Activated CD4-positive, alpha-beta T cell treated with anti-CD3 and anti-CD28 coated beads for 48 hours (primary cell): ENCODE data around the gene BOLA1.
"Not testable (repeated sequence)": the region's sequence is repeated elsewhere in the genome, so short reads cannot be mapped to it uniquely, and the experiment has no call there.

ENCODE experiments used
- DNase-seq: peaks from one replicate; pipeline ENCODE4 v3.0.0-alpha.2; 2020

BOLA1 gene, protein sequence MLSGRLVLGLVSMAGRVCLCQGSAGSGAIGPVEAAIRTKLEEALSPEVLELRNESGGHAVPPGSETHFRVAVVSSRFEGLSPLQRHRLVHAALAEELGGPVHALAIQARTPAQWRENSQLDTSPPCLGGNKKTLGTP

DNA sequence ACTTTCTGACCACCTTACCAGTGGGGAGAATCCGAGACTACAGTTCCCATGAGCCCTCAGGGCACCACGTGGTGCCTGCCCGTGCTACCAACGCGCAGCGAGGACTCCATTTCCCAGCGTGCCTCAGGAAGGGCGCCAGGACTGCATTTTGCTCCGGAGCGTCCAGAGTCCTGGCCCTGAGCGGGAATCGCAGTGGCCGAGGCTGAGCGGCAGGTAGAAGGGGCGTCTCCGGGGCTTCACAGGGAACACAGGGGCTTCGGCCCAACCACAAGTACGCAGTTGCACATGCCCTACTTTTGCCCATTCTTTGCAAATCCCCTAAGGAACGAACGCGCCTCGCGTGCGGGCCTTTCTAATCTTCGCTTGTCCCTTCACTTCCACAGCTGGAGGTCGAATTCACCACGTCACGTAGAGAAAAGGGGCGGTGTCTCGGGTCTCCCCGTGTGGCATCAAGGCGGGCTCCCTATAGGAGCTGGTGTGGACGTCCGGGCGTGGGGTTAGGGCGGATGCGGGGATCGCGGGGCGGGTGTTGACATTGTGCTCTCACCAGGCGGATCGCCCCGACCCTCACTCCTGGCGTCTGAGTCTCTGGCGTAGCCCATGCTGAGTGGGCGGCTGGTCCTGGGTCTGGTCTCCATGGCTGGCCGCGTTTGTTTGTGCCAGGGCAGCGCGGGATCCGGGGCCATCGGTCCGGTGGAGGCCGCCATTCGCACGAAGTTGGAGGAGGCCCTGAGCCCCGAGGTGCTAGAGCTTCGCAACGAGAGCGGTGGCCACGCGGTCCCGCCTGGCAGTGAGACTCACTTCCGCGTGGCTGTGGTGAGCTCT, at the start of gene BOLA1:
Gene BOLA1, plus strand, starts transcription at position 109 of the 825 bp plus-strand sequence. Its CDS starts 492 bp downstream, at position 601.
- peak; percentile 89 for DNase-seq

DNA sequence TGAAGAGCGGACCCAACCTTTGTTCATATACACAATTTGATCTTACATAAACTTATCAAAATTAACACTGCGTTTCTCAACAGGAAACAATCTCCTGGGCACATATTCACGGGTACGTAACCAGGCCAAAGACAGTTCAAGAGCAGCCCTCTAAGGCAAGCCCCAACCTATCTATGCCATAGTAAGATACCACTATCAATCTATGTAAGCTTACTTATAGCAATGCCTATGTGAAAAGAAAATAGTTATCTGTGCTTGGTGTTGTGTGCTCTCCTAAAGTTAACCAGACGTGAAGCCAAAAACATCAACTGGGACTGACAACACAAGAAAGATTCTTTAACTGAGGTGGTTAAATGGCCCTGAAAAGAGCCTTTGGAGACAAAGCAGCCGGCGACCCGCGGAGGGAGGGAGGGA, 49.4 kb upstream of the BOLA1 start:
- DNase-seq: peak; percentile 14

DNA sequence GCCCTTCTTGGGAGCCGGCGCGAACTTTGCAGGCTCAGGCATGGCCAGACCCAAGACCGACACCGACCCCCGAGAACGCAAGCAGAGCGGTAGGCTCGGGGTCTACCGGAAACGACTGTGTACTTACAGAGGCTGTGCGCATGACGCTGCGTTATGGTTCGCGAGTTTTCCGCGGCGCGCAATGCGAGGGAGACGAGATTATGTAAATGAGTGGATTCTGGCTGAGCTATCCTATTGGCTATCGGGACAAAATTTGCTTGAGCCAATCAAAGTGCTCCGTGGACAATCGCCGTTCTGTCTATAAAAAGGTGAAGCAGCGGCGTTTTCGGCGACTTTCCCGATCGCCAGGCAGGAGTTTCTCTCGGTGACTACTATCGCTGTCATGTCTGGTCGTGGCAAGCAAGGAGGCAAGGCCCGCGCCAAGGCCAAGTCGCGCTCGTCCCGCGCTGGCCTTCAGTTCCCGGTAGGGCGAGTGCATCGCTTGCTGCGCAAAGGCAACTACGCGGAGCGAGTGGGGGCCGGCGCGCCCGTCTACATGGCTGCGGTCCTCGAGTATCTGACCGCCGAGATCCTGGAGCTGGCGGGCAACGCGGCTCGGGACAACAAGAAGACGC, 48.5 kb upstream of the BOLA1 start:
- DNase-seq: not testable (repeated sequence)

DNA sequence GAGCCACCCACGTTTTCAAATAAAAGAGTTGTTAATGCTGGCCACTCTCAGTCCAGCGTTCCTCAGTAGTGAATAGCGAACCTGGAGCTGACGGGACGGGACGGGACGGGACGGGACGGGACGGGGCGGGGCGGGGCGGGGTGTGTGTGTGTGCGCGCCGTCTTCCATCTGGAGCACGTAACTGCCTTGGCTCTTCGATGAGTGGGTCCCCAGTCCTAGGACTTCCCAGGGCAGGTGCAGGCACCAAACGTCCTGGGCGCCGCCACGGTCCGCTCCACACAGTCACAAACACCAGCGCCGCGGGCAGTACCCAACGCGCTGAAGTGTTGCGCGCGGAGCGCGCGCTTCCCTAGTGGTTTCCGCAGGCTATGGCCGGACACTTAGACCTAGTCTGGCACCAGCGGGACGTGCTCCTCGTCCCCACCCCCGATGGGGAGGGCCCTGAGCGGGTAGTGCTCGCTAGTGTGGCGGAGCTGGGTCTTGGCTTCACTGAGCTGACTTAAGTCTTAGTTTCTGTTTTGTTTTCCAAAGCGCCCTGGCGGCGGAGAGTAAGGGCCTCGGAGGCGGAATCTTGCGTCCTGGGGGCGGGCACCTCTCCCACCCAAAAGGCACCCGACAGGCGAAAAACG, 47.7 kb upstream of the BOLA1 start:
- DNase-seq: not testable (repeated sequence)

DNA sequence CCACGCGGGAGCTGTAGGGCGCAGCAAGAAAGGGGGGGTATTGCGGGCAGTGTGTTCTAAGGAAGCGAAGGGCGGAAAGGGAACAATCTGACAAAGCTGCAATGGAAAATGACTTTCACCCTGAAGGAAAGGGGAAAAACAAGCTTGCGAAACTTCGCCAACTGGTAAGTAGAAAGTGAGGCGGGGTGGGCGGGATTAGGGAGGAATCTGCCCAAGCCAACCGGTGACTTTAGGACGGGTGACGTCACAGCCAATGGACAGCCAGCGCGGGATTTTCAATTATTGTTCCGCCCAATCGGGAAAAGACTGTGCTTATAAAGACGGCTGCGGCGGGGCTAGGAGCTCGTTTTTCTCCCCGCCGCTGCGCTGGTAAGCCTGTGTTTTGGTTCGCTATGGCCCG, 47.1 kb upstream of the BOLA1 start:
- not testable (repeated sequence) for DNase-seq

DNA sequence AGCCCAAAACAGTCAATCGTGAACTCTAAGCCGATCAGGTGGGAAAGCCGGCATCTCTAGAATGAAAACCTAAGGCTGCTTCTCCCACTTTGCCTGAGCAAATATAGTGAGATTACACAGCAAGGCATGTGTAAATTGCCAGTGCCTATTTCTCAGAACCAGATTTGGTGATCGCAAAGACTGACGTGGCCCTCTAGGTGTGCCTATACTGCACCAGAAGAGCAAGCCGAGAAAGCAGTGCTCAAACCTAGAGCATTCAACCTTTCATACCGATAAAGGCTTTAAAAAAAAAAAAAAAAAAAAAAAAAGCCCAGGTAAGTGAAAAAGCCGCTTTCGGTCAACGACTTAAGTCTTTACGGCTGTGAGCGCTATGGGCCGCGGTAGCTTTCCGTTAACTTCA, 39.1 kb upstream of the BOLA1 start:
- DNase-seq: not testable (repeated sequence)

DNA sequence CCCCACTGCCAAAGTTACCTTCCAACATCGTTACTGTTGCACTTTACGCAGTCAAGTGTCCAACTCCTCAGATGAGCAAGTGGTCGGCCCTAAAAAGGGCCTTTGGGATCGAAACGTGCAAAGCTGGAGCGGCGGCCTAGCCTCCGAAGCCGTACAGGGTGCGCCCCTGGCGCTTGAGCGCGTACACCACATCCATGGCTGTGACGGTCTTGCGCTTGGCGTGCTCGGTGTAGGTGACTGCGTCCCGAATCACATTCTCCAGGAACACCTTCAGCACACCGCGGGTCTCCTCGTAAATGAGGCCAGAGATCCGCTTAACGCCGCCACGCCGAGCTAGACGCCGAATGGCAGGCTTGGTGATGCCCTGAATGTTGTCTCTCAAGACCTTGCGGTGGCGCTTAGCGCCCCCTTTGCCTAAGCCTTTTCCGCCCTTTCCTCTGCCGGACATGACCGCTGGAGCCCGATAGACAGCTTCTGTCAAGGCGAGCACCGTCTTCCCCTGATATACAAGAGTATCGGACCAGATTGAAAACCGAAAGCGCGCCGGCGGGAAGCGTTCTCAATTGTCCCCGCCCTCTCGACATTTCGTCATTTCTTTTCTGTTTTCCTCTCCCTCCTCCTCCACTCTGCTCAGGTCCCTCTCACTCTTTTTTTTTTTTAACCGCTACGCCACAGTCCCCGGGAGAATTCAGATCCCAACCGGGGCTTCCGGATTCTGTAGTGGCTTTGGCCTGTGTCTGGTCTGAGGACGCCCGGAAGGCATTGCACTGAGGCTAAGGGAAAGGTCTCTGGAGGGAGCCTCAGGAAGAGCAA, 38.5 kb upstream of the BOLA1 start:
- not testable (repeated sequence) for DNase-seq

DNA sequence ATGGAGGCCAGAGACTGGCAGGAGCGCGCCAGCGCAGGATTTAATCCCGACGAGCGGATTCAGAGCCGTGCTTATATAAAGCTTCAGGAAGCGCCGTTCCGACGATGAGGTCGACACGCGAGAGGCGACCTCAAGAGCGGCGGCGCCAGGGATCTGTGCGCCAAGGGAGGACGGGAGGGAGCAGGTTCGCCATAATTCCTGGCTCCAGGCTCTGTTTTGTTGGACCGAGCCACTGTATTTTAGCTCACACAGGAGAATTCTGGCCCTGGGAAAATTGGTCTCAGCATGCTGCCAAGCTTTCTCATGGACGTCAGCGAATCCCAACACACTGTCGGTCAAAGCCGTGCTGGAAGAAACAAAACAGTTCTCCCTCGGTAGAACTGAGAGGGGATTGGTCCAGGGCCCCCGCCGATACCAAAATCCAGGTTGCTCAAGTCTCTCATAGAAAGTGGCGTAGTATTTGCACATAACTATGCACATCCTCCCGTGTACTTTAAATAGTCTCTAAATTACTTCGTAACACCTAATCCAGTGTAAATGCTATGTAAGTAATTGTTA, 37.8 kb upstream of the BOLA1 start:
- DNase-seq: not testable (repeated sequence)

DNA sequence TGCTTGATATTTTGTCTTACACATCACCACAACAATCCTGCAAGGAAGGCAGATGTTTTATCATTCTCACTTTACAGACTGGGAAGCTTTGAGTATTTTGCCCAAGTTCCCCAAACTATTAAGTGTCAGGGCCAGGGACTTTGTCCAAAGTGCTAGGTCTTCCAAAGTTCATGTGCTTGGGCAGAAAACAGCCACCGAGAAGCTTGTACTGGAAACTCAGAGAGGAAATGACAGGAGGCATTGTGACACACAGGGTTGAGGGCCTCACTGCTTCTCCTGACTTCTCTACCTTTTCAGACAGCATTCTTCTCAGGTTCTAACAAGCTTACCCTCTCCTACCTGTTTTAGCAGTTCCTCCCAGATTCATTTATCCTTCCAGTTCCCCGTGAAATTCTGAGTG, 32.5 kb upstream of the BOLA1 start:
- not testable (repeated sequence) for DNase-seq

DNA sequence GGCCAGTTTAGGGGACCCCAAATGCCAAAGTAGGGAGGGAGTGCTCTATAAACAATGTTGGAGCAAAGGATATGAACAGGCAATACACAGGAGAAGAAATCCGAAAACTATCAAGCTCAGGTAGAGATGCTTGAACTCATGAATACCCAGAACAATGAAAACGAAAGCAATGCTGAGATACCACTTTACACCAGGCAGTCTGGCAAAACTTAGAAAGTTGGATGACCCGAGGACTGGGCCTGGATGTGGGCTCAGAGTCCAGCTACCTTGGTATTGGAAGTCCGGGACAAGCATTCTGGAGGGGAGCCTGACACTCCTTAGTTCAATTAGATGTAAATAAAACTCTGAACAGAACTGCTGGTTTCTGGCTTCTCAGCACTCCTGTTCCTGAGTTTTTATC, 26.3 kb upstream of the BOLA1 start:
- DNase-seq: not testable (repeated sequence)

DNA sequence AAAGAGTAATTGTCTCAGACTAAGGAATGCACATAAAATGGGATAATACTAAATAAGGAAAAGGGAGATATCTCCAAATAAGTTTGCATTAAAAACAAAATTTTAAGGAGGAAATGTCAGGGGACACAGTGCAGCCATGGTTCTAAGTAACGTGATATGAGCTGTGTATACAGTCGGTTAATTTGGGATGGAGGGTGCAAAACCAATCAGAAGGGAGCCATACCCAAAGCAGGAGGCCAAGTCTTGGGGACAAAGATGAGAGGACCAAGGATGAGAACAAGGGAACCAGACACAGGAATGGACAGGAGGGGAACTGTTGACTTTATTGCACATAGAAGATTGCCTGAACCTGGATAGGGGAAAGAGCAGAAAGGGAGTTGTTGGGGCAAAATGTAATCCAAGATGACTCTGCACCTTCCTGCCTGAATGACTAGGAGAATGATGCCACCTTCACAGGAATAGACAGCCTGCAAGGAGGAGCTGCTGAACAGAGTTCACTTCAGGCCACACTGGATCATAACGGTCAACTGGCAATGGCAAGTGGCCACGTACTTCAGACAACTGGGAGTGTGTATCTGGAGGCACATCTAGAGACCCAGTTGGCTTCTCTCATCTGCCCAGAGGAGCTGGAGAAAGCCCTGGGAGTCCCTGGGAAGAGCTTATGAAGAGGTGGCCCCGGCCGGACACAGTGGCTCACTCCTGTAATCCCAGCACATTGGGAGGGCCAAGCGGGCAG, 22.0 kb upstream of the BOLA1 start:
- no peak for DNase-seq

DNA sequence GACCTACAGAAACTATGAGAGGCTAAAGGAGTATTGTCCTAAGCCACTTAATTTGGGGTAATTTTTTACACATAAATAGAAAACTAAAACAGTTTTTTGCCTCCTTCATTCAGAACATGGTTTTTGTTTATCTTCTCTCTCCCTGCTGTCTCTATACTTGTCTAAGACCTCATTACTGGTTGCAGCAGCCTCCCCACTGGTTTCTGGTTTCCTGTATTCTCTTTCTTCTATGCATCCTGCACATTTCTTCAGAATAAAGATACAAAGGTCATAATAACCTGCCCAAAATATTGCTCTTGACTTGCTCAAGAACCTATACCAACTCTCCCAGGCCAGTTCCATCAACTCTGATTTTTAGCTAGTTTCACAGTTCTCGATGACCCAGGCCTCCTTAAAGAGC, 19.8 kb upstream of the BOLA1 start:
- DNase-seq: no peak

DNA sequence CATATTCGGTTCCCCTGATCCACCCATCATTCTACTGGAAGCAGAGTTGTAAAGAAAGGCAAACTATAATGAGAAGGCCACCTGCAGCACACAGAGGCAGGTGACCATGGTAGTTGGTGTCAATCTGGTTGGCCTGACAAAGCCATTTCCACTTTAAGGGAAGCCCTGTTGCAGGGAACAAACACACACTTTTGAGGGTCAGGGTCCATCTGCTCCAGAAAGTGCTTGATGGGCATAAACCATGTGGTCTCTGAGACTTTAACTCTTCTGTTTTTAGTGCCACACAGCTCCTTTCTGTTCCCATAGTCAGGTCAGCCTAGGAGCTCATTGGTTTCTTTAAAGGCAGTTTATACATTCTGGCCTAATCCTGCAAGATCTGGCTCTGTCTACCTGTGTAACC, 17.5 kb upstream of the BOLA1 start:
- DNase-seq: no peak

DNA sequence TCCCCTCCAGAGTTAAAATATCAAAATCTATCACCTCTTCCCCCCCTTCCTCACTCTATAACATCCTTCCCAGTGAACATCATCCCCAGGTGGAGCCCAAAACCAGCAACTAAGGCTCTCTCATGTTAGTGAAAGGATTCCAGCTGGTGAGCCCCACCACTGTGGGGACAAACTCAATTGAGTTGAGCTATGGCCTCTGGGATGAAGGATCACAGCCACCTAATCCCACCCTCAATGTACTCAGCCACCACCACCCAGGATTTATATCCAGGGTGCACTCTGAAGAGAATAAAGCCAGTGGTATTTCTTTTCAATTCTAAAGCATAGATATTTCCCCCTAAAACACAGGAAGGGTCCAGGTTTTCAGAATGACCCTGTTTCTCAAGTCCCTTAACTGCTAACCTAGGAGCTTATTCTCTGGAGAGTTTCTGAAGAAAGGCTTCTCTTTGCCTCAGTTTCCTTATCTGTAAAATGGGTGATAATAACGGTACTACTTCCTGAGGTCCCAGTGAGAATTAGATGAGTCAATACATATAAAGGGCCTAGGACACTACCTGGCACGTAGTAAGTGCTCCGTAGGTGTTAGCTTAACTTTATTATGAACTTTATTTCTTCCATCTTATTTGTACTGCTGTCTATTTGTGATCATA, 15.6 kb upstream of the BOLA1 start:
- DNase-seq: no peak

DNA sequence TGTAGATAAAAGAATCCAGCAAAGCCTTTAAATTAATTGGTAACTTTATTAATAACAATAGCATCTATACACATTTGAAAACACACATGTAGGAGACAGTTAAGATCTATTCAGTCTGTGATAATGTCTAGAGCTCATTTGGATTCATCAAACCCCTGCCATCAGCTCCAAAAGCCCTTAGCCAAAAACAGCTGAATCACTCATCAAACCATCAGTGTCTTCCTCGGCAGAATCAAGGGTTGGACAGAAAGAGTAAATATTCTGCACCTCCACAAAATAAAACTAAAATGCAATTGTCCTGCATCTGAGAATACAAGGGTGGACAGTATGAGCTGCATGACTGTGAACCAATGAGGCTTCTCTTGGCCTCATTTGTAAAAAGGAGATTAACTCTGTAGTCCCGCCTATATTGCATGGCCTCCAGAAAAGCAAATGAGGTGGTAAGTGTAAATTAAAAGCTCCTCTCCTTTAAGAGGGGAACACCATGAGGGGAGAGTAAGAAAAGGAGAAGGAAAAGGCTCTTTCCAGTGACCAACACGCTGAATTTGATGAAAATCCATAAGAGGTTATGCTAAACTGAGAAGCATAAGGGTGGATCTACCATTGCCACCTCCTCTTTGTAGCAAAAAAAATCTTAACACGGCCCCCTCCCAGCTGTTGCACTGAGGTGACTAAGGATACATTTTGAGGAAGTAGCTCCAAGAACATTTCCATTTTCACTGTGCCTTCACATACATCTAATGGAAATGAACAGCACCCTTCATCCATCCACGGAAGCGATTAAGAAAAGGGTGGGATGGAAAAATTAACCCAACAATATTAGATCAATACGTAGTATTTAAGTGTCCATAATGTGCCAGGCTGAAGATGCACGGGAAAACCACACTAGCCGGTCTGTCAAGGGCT, 14.7 kb upstream of the BOLA1 start:
- peak; percentile 54 for DNase-seq

DNA sequence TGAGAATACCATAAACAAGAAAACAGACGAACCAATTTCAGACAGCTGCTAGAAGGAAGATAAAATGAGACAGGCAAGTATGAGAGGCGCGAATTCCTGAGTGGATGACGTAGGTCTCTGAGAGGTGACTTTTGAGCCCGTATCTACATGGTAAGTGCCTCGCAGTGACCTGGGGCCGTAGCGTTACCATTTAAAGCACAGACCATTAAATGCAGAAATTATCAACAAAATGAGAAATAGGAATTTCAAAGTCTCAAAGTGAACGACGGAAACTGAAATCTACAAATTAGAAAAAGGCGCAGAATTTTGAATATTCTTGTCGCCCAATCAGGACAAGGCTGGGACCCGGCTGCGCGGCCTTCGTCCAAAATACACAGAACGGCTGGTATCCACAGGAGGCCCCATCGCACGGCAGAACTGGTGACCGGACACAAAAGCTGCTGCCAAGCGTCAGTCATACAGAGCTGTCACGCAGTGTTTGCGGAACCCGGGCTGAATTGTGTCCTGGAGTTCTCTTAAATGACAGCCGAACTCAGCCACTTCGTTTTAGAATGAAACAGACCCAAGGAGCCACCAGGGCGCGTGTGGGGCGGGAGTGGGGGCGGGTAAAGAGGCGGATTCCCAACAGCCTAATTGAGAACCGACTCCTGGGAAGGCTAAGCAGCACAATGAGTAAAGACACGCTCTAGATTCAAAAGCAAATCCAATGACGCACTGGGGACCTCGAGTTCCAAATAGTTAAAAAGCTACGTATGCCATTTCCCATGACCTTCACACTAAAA, 13.8 kb upstream of the BOLA1 start:
- DNase-seq: peak; percentile 86

DNA sequence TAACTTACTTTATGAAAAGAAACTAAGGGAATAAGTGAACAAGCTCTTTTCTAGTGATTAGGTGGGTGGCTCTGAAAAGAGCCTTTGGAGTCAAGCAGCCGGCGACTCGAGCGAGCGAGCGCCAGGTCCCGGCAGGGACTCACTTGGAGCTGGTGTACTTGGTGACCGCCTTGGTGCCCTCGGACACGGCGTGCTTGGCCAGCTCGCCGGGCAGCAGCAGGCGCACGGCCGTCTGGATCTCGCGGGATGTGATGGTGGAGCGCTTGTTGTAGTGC, 13.3 kb upstream of the BOLA1 start:
- not testable (repeated sequence) for DNase-seq

DNA sequence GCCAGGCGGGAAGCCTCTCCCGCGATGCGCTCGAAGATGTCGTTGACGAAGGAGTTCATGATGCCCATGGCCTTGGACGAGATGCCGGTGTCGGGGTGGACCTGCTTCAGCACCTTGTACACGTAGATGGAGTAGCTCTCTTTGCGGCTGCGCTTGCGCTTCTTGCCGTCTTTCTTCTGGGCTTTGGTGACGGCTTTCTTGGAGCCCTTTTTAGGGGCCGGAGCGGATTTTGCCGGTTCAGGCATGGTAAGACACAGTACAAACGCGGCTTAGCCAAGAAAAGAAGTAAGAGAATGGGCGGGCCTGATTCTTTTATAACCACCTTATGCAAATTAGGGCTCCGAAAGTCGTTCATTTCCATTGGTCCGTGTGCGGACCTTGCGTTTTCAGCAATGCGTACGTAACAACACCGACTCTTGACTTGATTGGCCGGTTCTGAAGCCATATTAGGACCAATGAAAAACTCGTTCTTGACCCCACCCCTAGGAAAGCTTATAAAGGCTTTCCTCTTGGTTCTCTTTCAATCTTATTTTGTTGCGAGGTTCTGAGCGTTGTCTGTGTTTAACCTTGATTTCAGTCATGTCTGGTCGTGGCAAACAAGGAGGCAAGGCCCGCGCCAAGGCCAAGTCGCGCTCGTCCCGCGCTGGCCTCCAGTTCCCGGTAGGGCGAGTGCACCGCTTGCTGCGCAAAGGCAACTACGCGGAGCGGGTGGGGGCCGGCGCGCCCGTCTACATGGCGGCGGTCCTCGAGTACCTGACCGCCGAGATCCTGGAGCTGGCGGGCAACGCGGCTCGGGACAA, 12.8 kb upstream of the BOLA1 start:
- DNase-seq: peak; percentile 87

DNA sequence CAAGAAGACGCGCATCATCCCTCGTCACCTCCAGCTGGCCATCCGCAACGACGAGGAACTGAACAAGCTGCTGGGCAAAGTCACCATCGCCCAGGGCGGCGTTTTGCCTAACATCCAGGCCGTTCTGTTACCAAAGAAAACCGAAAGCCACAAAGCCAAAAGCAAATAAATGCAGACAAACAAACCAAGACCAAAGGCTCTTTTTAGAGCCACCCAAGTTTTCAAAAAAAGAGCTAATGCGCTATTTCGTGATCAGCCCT, 12.2 kb upstream of the BOLA1 start:
- DNase-seq: not testable (repeated sequence)
